ENCODE results near the gene DENND4C.

DENND4C gene

DNA sequence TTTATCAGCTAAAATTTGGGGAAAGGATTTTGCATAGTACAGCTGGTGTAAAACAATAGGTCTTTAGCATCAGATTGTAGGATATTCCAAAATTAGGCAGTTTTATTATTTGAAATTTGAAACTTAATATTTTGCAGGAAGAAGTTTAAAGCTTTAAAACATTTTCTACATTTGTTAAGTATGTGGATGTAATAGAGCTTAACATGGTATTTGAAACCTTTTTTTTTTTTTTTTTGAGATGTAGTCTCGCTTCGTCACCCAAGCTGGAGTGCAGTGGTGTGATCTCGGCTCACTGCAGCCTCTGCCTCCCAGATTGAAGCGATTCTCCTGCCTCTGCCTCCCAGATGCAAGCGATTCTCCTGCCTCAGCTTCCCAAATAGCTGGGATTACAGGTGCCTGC is 2.9 kb downstream of the DENND4C start:
- Histone ChIP-seq H3K27me3 (ENCODE audit: low read length) (no peaks in the 10 kb centered on the region), H3K9me3 (ENCODE audit: insufficient read depth, low read length) (no peaks in the 10 kb centered on the region), H4K20me1 (ENCODE audit: low read depth, low read length) (peaks cover 13% of the 10 kb centered on the region; the same call in 1 of the 2 replicates), H3K4me3 (ENCODE audit: insufficient read depth, low read length, poor library complexity, severe bottlenecking) (no peak overlapping the region), H3K9me2 (replicated peaks; ENCODE audit: insufficient read depth, low read length) (no peaks in the 10 kb centered on the region), H2AFZ (ENCODE audit: low read depth, low read length, severe bottlenecking) (no peak overlapping the region), H3K36me3 (ENCODE audit: low read length) (no peaks in the 10 kb centered on the region), H3K4me2 (ENCODE audit: low read depth, low read length, poor library complexity, severe bottlenecking) (peak overlapping the region; percentile 76), H3K9ac (ENCODE audit: low read length) (peak overlapping the region; percentile 11; the same call in 1 of the 2 replicates), H3F3A (ENCODE audit: insufficient read depth) (peaks cover 25% of the 10 kb centered on the region), H3K27ac (ENCODE audit: low read depth, low read length) (no peak overlapping the region), H3K79me2 (ENCODE audit: insufficient read depth, low read length) (peaks cover 36% of the 10 kb centered on the region)
- TF ChIP-seq, protein P1, sequence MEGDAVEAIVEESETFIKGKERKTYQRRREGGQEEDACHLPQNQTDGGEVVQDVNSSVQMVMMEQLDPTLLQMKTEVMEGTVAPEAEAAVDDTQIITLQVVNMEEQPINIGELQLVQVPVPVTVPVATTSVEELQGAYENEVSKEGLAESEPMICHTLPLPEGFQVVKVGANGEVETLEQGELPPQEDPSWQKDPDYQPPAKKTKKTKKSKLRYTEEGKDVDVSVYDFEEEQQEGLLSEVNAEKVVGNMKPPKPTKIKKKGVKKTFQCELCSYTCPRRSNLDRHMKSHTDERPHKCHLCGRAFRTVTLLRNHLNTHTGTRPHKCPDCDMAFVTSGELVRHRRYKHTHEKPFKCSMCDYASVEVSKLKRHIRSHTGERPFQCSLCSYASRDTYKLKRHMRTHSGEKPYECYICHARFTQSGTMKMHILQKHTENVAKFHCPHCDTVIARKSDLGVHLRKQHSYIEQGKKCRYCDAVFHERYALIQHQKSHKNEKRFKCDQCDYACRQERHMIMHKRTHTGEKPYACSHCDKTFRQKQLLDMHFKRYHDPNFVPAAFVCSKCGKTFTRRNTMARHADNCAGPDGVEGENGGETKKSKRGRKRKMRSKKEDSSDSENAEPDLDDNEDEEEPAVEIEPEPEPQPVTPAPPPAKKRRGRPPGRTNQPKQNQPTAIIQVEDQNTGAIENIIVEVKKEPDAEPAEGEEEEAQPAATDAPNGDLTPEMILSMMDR (IDR thresholded peaks at IDR 0.05; ENCODE audit: insufficient read depth, low read length, poor library complexity, severe bottlenecking): no peak
- no peak for TF ChIP-seq EZH2phosphoT487 (conservative IDR thresholded peaks at IDR 0.05; ENCODE audit: low read length)

DNA sequence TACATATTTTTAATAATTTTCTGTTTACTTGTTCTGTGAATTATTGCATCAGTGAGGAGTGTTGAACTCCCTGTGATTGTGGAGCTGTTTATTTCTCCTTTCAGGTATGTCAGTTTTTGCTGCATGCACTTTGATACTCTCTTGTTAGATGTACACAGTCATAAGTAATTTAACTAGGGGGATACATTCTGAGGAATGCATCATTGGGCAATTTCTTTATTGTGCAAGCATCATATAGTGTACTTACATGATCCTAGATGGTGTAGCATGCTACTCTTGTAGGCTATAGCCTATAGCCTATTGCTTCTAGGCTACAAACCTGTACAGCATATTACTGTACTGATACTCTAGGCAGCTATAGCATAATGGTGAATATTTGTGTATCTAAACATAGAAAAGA is 9.5 kb downstream of the DENND4C start:
- no peak overlapping the region for H3K9ac ChIP-seq (ENCODE audit: low read length)
- no peak overlapping the region for H3K27ac ChIP-seq (ENCODE audit: low read depth, low read length)
- H3K4me3 ChIP-seq (ENCODE audit: insufficient read depth, low read length, poor library complexity, severe bottlenecking): no peak overlapping the region
- no peaks in the 10 kb centered on the region for H3K36me3 ChIP-seq (ENCODE audit: low read length)
- peaks cover 5% of the 10 kb centered on the region; the same call in 1 of the 2 replicates for H3F3A ChIP-seq (ENCODE audit: insufficient read depth)
- H3K9me3 ChIP-seq (ENCODE audit: insufficient read depth, low read length): no peaks in the 10 kb centered on the region
- H3K27me3 ChIP-seq (ENCODE audit: low read length): no peaks in the 10 kb centered on the region
- H3K79me2 ChIP-seq (ENCODE audit: insufficient read depth, low read length): peaks cover 28% of the 10 kb centered on the region; the same call in 1 of the 2 replicates
- no peak overlapping the region for H3K4me2 ChIP-seq (ENCODE audit: low read depth, low read length, poor library complexity, severe bottlenecking)
- no peaks in the 10 kb centered on the region for H3K9me2 ChIP-seq (replicated peaks; ENCODE audit: insufficient read depth, low read length)
- TF ChIP-seq EZH2phosphoT487 (conservative IDR thresholded peaks at IDR 0.05; ENCODE audit: low read length): no peak
- H4K20me1 ChIP-seq (ENCODE audit: low read depth, low read length): 0 out of 2 replicates have a peak, but pooled peaks cover 6% of the 10 kb centered on the region
- H2AFZ ChIP-seq (ENCODE audit: low read depth, low read length, severe bottlenecking): no peak overlapping the region

- Histone ChIP-seq H3K27ac (ENCODE audit: low read depth, low read length) (no peak overlapping the region), H3K9me3 (ENCODE audit: insufficient read depth, low read length) (no peaks in the 10 kb centered on the region), H3K4me3 (ENCODE audit: insufficient read depth, low read length, poor library complexity, severe bottlenecking) (no peak overlapping the region), H2AFZ (ENCODE audit: low read depth, low read length, severe bottlenecking) (no peak overlapping the region), H3K4me2 (ENCODE audit: low read depth, low read length, poor library complexity, severe bottlenecking) (no peak overlapping the region), H3F3A (ENCODE audit: insufficient read depth) (peaks cover 5% of the 10 kb centered on the region; the same call in 1 of the 2 replicates), H3K9ac (ENCODE audit: low read length) (no peak overlapping the region), H3K27me3 (ENCODE audit: low read length) (no peaks in the 10 kb centered on the region), H4K20me1 (ENCODE audit: low read depth, low read length) (no peaks in the 10 kb centered on the region), H3K36me3 (ENCODE audit: low read length) (no peaks in the 10 kb centered on the region), H3K9me2 (replicated peaks; ENCODE audit: insufficient read depth, low read length) (no peaks in the 10 kb centered on the region), H3K79me2 (ENCODE audit: insufficient read depth, low read length) (peaks cover 21% of the 10 kb centered on the region; the same call in 1 of the 2 replicates)
- TF ChIP-seq EZH2phosphoT487 (conservative IDR thresholded peaks at IDR 0.05; ENCODE audit: low read length): no peak
- TF ChIP-seq, protein P1 (IDR thresholded peaks at IDR 0.05; ENCODE audit: insufficient read depth, low read length, poor library complexity, severe bottlenecking): no peak
Measured at GRCh38 chr9:19241728-19242127, 11.2 kb downstream of the DENND4C start.

- Histone ChIP-seq H4K20me1 (ENCODE audit: low read depth, low read length) (no peaks in the 10 kb centered on the region; the same call in 1 of the 2 replicates), H3K4me2 (ENCODE audit: low read depth, low read length, poor library complexity, severe bottlenecking) (no peak overlapping the region), H3K9me3 (ENCODE audit: insufficient read depth, low read length) (no peaks in the 10 kb centered on the region), H3K36me3 (ENCODE audit: low read length) (no peaks in the 10 kb centered on the region), H2AFZ (ENCODE audit: low read depth, low read length, severe bottlenecking) (no peak overlapping the region), H3K79me2 (ENCODE audit: insufficient read depth, low read length) (peaks cover 29% of the 10 kb centered on the region; the same call in 1 of the 2 replicates), H3K9me2 (replicated peaks; ENCODE audit: insufficient read depth, low read length) (no peaks in the 10 kb centered on the region), H3F3A (ENCODE audit: insufficient read depth) (peaks cover 5% of the 10 kb centered on the region; the same call in 1 of the 2 replicates), H3K27me3 (ENCODE audit: low read length) (no peaks in the 10 kb centered on the region), H3K4me3 (ENCODE audit: insufficient read depth, low read length, poor library complexity, severe bottlenecking) (no peak overlapping the region), H3K27ac (ENCODE audit: low read depth, low read length) (no peak overlapping the region), H3K9ac (ENCODE audit: low read length) (no peak overlapping the region)
- no peak for TF ChIP-seq EZH2phosphoT487 (conservative IDR thresholded peaks at IDR 0.05; ENCODE audit: low read length)
- TF ChIP-seq, protein P1 (IDR thresholded peaks at IDR 0.05; ENCODE audit: insufficient read depth, low read length, poor library complexity, severe bottlenecking): no peak
Measured at GRCh38 chr9:19243366-19244033, 13.0 kb downstream of the DENND4C start.

Data from SU-DHL-6 (cell line).